Panc1 (cell line): ENCODE measurements around the gene TSPAN14. TPM values are rescaled to one million over a fixed set of nuclear protein-coding genes. Genes with fewer than 3 reads are reported as not detected.

Source experiments
- ATAC-seq: fragments of 200-7000 bp; cut with Tn5 transposase; 2 replicates; pipeline ENCODE4 v1.9.1; 2020; ENCODE audit warnings: mild to moderate bottlenecking, moderate library complexity
- BruUV-seq: library from RNA; stranded (reverse); fragments of 400-500 nt; replicated peaks from 2 replicates; lab custom pipeline; 2021; lab: Mats Ljungman, UMichigan
- CTCF ChIA-PET: fragments of 300-600 bp; sonication (Branson Sonifier 250); formaldehyde crosslinking; loops from one replicate; lab custom pipeline; 2022; ENCODE audit warnings: antibody characterized with exemption; lab: Charles Lee
- POLR2A ChIA-PET: fragments of 300-600 bp; sonication (Branson Sonifier 250); formaldehyde crosslinking; loops from one replicate; lab custom pipeline; 2022; ENCODE audit warnings: antibody characterized with exemption; lab: Charles Lee
- DNase-seq: peaks from one replicate; pipeline ENCODE4 v3.0.0-alpha.2; 2010; ENCODE audit warnings: low read depth, low spot score
- H3K27ac ChIP-seq: 2 replicates; pipeline ENCODE4 v1.5.1; 2011; ENCODE audit warnings: mild to moderate bottlenecking, low read length, inconsistent platforms
- H3K27me3 ChIP-seq: fragments of 200-500 bp; sonication (Bioruptor generic); 2 replicates; pipeline ENCODE4 v1.6.0; 2014; ENCODE audit warnings: low read length, inconsistent platforms; ENCODE audit not compliant: control insufficient read depth, insufficient read depth
- H3K36me3 ChIP-seq: fragments of 200-500 bp; sonication (Bioruptor generic); 2 replicates; pipeline ENCODE4 v1.5.1; 2014; ENCODE audit warnings: inconsistent platforms, mild to moderate bottlenecking, low read length, moderate library complexity; ENCODE audit not compliant: control insufficient read depth, insufficient read depth
- H3K4me1 ChIP-seq: 2 replicates; pipeline ENCODE4 v1.5.1; 2011; ENCODE audit warnings: inconsistent platforms, mild to moderate bottlenecking, low read length, moderate library complexity; ENCODE audit not compliant: control insufficient read depth, insufficient read depth
- H3K4me3 ChIP-seq, 2 experiments: 2 replicates each; pipeline ENCODE4 v1.5.1; 2011 to 2012; ENCODE audit warnings: low read depth in 2 of 2, low read length in 2 of 2, mild to moderate bottlenecking in 2 of 2, inconsistent platforms in 1 of 2, moderate library complexity in 1 of 2
- H3K9me3 ChIP-seq: fragments of 200-500 bp; sonication (Bioruptor generic); 2 replicates; pipeline ENCODE4 v1.5.1; 2014; ENCODE audit warnings: low read depth, mild to moderate bottlenecking, inconsistent platforms, low read length, moderate library complexity; ENCODE audit not compliant: control insufficient read depth, insufficient read depth
- CTCF ChIP-seq: fragments of 450-650 bp; IDR thresholded peaks from 2 replicates; pipeline ENCODE4 v1.5.1; 2017; ENCODE audit warnings: mild to moderate bottlenecking
- POLR2AphosphoS5 ChIP-seq: IDR thresholded peaks from 2 replicates; pipeline ENCODE4 v1.6.1; 2012; ENCODE audit warnings: mild to moderate bottlenecking, low read depth, low read length, moderate library complexity
- REST ChIP-seq, 2 experiments: IDR thresholded peaks; 2 replicates each; pipeline ENCODE4 v1.6.1; 2011 to 2012; ENCODE audit warnings: low read depth in 2 of 2, control low read depth in 1 of 2, low read length in 1 of 2, mild to moderate bottlenecking in 1 of 2, moderate library complexity in 1 of 2; ENCODE audit not compliant: insufficient read depth in 1 of 2
- SIN3A ChIP-seq: IDR thresholded peaks from 2 replicates; pipeline ENCODE4 v1.6.1; 2012; ENCODE audit warnings: low read depth, mild to moderate bottlenecking, low read length, moderate library complexity, borderline replicate concordance; ENCODE audit not compliant: insufficient read depth
- TCF7L2 ChIP-seq: IDR thresholded peaks from 2 replicates; pipeline ENCODE4 v1.6.1; 2011; ENCODE audit warnings: mild to moderate bottlenecking, low read depth, low read length, inconsistent platforms
- in situ Hi-C: cut with HindIII; loops from 2 replicates; pipeline ENCODE4 v1.10.0; 2016; ENCODE audit warnings: low sequenced_read_pairs, low pct_unique_long_range_greater_than_20kb
- intact Hi-C: fragments of 100-400 bp; cut with micrococcal nuclease; formaldehyde crosslinking; loops from one replicate; pipeline ENCODE4 v1.10.0; 2022; ENCODE audit not compliant: unreplicated experiment
- total RNA-seq: library from RNA; stranded (reverse); gene quantifications from one replicate; pipeline ENCODE4 v1.2.1, GENCODE V29; 2021; ENCODE audit not compliant: unreplicated experiment

The TSPAN14 gene
- total RNA-seq, 1 experiment from 2014 or later, result 39.0 TPM

- POLR2A ChIA-PET, result no interaction called here
- H3K4me1 ChIP-seq, result peaks cover 31% of the 10 kb centered on the region
- no peaks in the 10 kb centered on the region for H3K27me3 ChIP-seq
- in situ Hi-C loops, result no loop called here
- no peaks in the 10 kb centered on the region for H3K9me3 ChIP-seq
- no peaks in the 10 kb centered on the region for H3K36me3 ChIP-seq
- CTCF ChIA-PET, result interaction anchor here (3.0 kb wide), 1 partner anchor 44 kb away, joined by 17 read pairs; no protein-coding TSS in a partner anchor
- no peak for DNase-seq
- H3K27ac ChIP-seq, result no peak overlapping the region
- no TSS peak for BruUV-seq
- intact Hi-C loops, result no loop called here
- TF ChIP-seq SIN3A (no peak), REST (IDR thresholded peaks at IDR 0.05; ENCODE audit: insufficient read depth in 1 of 2, low read depth in 2 of 2, low read length in 1 of 2) (no peak), TCF7L2 (no peak), CTCF (no peak), POLR2AphosphoS5 (no peak)
- no peak overlapping the region for H3K4me3 ChIP-seq
- no peak for ATAC-seq
Observed at GRCh38 chr10:80461208-80462183, 7.4 kb downstream of the TSPAN14 start.

GRCh38 chr10:80462299-80462980 lies 8.3 kb downstream of the TSPAN14 start:
- H3K9me3 ChIP-seq, result no peaks in the 10 kb centered on the region
- no peak overlapping the region for H3K27ac ChIP-seq
- no peak overlapping the region for H3K4me3 ChIP-seq
- intact Hi-C loops, result no loop called here
- H3K36me3 ChIP-seq, result no peaks in the 10 kb centered on the region
- ATAC-seq (no peak), DNase-seq (no peak)
- TF ChIP-seq CTCF, result no peak
- TF ChIP-seq SIN3A, result no peak
- TF ChIP-seq REST (IDR thresholded peaks at IDR 0.05; ENCODE audit: insufficient read depth in 1 of 2, low read depth in 2 of 2, low read length in 1 of 2), result no peak
- TF ChIP-seq TCF7L2, result no peak
- no peak for TF ChIP-seq POLR2AphosphoS5
- in situ Hi-C loops, result no loop called here
- no TSS peak for BruUV-seq
- H3K4me1 ChIP-seq, result peaks cover 30% of the 10 kb centered on the region
- H3K27me3 ChIP-seq, result no peaks in the 10 kb centered on the region
- ChIA-PET CTCF (interaction anchor here (0.6 kb wide), 1 partner anchor 318 kb away, joined by 5 read pairs; no protein-coding TSS in a partner anchor), POLR2A (no interaction called here)
